Measurements from ENCODE around the gene PARVG.

Gene PARVG

GRCh38 chr22:44246615-44247326 is 66.0 kb downstream of the PARVG start:
- no peak for DNase-seq

GRCh38 chr22:44247346-44247745 is 66.6 kb downstream of the PARVG start:
- DNase-seq, result no peak

GRCh38 chr22:44247923-44248892 is 67.5 kb downstream of the PARVG start:
- no peak for DNase-seq

GRCh38 chr22:44248926-44249325 is 68.2 kb downstream of the PARVG start:
- DNase-seq, result no peak

GRCh38 chr22:44249376-44250147 is 68.8 kb downstream of the PARVG start:
- no peak for DNase-seq

- DNase-seq, result no peak
Observed at GRCh38 chr22:44254811-44255210, 74.1 kb downstream of the PARVG start.

GRCh38 chr22:44256085-44256484 is 75.4 kb downstream of the PARVG start:
- no peak for DNase-seq

GRCh38 chr22:44256556-44257485 is 76.1 kb downstream of the PARVG start:
- no peak for DNase-seq

Data from SHP77 (cell line).